ENCODE results near the gene CD99L2.

DNA sequence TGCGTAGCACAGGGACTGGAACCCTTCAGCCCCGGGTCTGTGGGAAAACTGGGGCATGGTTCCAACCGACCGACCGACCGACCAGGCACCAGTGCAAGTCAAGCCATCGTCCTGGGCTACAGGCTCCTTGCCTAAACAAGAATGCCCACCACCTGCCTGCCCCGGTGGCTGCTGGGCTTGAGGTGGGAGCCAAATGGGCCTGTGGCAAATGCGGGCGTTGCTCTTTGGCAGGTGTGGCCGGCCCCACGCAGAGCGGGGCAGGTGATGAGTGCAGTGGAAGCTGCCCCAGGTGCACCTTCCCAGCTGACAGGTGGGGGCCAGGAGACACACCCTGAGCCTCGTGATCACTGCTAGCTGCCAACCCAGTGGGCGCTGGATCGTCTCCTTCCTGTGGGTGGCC, 127.4 kb downstream of the CD99L2 start:
- TF ChIP-seq REST (IDR thresholded peaks at IDR 0.05; ENCODE audit: insufficient read depth in 1 of 2, low read depth in 2 of 2, low read length in 2 of 2) (no peak), SIN3A (IDR thresholded peaks at IDR 0.05; ENCODE audit: borderline replicate concordance, insufficient read depth, low read length) (no peak)
